Stimulated activated CD8-positive, alpha-beta memory T cell treated with anti-CD3 and anti-CD28 coated beads, Interleukin-7, amount 100 ng/mL, for 4 hours (primary cell): ENCODE measurements around the gene EXT2.

Experiments
- DNase-seq, 2 donors: peaks; one replicate each; pipeline ENCODE4 v3.0.0-alpha.2; 2020; ENCODE audit warnings: low read depth in 2 of 2

The EXT2 gene

DNA sequence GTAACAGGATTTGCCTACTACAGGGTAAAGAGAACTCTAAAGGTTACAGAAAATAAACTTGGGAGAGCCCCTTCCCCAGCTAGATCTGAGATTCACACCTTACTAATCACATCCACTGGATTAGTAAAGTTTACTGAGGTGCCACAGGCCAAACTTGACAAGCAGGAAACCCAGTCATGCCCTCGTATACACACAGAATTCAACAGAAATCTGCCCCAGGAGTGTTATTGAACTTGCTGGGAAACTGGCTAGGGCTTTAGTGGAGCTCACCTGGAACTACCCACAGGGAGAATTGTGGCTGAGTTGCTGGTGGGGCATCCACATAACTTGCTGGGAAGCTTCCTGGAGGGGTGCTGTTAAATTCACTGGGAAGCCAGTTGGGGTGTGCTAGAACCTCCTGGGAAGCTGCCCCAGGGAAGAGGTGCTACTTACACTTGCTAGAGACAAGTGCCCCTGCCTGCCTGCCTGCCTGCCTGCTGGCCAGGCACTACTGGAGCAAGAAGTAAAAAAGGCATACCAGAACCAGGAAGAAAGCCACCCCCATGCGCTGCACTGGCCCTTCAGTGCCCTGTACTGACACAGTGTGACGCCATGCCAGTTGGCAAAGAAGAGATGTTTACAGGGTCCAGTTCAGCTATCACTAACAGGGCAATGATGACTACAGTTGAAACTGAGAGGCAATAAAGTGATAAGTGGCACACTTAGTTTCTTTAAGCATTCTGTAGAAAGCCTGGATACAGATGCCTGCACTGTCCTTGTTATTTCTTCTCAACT, 108.0 kb downstream of the EXT2 start:
- no peak for DNase-seq

DNA sequence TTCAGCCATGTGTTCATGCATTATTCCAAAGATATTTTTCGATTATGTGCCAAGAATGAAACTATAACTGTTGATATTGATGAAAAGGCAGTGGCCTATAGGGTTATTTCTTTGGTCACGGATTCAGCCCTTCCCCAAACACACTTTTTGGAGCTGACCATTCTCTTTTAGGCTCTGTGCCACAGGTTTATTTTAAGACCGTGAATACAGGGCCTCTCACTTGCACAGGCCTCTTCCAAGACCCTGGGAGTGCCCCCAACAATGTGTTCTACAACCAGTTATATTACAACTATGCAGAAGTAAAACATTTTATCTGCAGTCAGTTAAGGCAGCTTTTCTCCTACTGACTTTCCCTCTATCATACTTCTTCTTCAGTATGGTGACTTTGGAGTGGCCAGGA, 109.9 kb downstream of the EXT2 start:
- no peak for DNase-seq

DNA sequence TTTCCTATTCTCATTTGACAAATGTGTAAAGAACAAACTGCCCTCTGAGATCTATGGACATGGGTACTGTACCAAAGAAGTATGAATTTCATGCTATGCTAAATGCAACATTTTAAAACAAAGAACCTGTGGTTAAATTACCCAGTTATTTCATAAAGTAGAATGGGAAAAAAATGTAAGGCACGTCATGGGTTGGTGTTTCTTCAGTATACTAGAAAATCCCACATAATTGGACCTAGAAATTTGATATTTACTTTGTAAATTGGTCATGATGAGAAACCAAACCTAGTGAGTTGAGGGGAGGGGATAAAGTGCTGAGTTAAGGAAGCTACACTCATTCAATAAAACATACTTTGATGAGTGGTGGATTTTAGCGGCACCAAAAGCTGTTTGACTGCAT, 110.4 kb downstream of the EXT2 start:
- DNase-seq = no peak

DNA sequence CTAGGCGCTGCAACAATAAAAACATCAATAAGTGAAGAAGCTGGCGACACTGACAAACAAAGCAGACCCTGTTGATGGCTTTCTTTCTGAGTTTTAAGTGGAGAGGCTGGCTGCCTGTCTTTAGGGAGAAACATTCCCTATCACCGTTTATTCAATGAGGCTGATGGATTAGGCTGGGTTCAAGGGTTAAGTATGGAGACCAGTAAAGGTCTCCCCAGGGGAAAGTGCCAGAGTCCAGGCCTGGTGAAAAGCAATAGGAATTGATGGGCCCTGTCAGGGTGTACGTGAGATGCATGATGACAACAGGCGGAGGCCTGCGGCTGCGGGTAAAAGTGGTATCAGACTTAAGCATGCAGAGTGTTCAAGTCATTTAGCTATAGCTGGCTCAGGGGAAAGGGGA, 111.8 kb downstream of the EXT2 start:
- no peak for DNase-seq

DNA sequence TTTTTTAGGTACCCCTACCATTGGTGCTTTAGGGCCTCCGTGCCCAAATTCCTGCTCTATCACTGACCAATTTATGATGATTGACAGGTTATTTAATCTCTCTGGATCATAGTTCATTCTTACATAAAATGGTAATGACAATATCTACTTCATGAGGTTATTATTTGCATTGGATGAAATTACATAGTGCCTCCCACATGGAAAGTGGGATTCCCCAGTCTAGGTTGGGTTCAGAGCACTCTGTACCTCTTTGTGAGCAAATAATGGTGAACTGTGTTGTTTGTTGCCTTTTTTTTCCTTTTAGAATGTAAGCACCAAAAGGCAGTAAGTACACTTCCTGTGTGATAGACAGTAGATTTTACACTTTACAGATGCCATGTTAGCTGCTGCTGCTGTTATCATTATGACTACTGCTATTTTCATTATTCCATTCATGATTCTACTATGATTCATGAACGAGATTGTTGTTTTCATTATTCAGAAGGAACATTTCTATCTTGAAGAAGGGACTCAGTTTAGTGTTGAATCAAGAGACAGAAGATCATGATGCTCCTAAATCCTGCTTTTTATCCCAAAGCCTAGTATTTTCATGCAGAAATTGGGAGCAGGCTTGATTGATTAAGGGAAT, 113.6 kb downstream of the EXT2 start:
- no peak for DNase-seq

DNA sequence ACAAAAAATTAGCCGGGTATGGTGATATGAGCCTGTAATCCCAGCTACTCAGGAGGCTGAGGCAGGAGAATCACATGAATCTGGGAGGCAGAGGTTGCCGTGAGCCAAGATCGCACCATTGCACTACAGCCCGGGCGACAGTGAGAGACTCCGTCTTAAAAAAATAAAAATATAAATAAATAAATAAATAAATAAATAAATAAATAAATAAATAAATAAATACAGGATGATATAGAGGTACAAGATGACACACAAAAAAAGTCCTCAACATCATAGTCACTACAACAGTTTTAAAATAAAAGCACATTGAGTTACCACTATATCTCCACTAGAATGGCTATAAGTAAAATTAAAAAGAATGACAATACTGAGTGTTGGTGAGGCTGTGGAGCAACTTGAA, 116.7 kb downstream of the EXT2 start:
- DNase-seq = no peak

DNA sequence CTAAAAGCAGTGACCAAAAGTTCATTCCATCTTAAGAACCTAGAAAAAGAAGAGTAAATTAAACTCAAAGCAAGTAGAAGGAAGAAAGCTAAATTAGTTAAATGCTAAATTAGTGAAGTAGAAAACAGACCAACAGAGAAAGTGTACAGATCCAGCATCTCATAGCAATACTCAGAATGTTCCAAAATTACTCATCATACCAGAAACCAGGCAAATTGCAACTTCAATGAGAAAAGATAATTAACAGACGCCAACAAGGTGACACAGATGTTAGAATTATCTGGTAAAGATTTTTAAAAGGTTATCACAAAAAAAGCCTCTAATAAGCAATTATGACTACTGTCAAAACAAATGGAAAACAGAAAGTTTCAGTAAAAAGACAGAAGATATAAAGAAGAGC, 117.7 kb downstream of the EXT2 start:
- no peak for DNase-seq

DNA sequence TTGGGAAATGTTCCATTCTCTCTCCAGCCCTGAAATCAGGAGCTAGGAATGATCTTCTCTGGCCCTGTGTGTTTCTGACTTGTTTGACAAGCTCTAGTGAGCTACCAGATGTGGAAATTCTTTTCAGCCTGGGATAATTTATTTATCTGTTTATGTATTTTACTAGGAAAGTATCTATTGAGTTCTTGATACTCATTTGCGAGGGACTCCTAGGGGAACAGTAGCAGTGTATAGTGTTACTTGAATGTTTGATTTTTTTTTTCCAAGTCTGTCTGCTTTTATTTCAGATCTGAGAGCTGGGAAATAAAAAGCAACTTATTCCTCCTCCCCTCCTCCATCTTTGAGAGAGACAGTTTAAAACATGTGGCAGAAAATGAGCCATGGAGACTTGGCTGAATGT, 122.0 kb downstream of the EXT2 start:
- no peak for DNase-seq

DNA sequence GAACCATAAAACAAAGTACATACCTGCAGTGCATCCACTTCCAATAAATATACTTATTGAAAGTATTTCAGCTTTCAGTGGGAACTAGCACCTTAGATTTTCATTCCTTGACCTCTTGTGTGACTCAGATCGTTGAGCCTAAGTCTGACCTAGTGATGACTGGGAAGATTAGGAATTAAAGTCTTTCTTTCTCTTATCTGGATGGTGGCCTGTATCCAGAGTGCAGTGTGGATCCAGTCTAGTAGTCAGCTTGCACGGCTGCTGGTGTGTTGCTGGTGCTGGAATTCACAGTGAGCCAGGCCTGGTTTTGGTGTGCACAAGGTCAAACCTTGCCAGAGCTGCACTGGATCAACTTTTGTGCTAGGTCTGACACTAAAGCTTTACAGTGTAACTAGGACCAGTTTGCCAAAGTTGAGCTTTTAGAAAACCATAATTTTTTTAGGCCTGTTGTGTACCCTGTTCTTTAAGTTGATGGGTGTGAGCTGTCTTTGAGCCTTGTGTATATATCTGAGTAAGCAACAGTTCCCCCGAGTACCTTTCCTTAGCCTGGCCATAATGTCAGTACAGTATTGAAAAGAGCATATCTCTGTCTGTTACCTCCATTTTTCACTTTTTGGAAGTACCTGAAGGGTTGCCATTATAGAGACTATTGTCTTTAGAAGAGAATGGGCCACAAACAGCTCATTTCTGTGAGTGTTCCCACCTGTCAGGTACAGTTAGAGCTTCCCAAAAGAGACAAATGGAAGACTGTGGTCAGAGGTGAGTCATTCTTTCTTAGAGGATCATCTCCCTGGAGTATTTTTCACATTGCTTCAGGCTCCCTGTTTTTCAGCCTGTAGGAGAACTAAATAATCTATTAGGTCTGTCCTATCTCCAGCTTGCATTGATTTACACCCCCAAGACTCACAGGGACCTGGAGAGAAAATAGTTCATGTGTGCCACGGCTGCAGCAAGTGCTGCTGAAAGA, 124.6 kb downstream of the EXT2 start:
- no peak for DNase-seq

DNA sequence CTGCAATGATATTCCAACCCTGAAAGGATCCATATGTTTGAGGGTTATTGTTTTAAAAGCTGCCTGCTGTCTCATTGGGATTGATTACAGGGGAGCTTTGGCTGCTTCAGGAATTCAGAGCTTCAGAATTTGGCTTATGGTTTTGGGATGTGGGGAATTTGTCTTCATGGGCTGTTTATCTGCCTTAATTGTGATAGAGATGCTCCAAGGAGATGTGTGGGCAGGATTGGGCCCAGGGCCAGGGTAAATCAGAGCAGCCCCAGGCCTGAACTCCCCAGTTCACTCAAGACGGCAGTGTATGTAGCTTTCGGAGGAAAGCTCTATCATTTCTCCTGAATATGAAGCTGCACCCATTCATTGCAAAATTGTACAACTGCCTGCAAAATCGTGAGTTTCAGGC, 126.0 kb downstream of the EXT2 start:
- no peak for DNase-seq

DNA sequence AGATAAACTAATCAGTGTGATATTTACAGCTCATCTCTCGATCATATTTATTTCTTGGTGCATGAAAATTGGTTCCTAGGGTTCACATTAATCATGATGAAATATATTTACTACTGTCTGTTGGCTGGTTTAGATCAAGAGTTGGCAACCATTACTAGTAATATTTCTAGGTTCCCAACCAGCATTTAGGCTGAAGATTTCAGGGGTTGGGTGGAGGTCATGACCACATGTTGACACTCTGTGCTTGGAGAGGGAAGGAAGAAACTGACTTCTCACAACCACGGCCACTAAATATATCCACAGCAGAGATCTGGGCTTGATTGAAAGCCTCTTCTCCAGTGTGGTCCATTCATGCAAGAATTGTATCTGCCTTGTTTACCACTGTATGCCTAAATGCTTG, 126.5 kb downstream of the EXT2 start:
- DNase-seq = no peak

DNA sequence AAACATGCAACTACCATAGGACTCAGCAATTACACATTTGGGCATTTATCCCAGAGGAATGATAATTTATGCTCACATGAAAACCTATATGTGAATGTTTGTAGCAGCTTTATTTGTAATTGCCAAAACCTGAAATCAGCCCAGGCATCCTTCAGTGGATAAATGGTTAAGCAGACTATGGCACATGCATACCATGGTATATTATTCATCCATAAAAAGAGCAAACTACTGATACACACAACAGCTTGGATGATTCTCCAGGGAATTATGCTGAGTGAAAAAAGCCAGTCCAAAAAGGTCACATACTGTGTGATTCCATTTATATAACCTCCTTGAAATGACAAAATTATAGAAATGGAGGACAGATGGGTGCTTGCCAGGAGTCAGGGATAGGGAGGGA, 127.8 kb downstream of the EXT2 start:
- no peak for DNase-seq

DNA sequence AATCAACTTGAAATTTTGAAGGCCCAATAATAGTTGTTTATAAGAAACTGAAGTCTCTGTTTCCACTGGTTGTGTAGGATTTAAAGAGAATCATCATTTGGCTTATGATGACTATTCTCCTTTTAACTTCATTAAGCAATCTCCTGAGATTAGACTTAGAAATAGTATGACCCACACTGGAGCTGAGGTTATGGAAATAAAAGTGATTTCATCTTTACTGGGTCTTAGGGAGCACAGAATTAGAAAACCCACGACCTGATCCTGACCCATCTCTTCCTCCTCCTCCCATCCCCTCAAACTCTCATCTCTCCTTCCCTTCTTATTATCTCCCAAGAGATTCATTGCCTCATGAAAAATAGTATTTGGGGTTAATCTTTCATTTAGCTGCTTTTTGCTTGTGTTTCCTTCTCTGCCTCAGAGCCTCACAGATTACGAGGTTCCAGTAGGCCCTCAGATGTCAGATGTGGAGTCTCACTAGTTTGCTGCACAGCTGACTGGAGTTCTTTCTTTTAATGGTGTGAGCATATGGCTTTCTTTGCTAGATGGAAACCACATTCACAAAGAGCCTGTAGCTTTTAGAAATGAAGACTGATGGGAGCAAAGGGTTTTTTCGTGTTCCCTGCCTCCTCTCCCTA, 129.5 kb downstream of the EXT2 start:
- DNase-seq = no peak

DNA sequence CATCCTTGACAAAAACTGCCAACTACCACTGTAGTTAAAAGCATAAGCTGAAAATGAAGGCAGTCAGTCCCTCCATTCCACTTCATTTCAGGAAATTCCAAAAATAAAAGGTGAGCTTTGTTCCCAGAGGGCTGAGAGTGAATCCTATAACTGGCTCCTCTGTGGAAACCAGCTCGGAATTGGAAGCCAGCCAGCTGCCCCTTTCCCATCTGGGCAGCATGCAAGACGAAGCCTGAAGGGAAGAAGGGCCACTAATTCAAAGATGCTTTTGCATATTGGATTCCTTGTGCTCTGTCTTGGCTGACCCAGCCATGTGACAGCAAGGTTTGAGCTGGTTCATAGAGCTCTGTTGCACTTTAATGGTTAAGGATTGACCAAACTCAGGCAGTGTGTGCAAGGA, 131.0 kb downstream of the EXT2 start:
- DNase-seq = no peak

DNA sequence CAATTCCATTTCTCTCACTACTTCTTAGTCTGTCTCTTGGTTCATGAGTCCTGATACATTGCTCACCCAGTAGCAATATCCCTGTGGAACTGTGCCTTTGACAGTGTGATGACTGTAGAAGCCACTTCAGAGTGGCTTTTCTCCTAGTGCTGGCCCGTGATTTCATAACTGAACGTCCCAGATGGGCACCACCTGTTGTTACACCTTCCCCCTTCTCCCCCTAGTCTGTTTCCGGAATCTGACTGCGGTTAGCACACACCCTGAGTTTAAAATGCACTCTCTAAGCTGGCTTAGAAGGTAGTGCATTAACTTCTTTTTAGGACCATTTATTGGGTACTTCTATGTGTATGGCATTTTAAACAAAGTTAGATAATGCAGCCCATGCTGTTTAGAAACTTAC, 131.5 kb downstream of the EXT2 start:
- no peak for DNase-seq

DNA sequence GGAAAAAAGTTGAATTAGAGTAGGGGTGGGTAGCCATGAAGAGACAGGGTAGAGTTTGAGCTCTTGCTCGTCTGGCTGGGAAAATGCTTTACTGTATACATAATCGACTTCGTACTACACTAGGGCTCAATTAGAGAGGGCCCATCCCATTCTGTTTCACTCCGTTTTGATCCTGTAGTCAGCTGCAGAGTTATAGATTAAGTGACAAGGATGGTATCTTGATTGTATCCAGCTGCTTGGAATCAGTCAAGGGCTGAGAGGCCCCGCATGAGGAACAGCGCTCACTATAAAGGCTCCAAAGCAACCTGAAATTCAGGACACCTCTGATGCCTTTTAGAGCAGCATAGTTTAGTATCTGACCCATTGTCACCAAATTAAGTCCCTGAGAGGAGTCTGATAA, 132.9 kb downstream of the EXT2 start:
- no peak for DNase-seq

DNA sequence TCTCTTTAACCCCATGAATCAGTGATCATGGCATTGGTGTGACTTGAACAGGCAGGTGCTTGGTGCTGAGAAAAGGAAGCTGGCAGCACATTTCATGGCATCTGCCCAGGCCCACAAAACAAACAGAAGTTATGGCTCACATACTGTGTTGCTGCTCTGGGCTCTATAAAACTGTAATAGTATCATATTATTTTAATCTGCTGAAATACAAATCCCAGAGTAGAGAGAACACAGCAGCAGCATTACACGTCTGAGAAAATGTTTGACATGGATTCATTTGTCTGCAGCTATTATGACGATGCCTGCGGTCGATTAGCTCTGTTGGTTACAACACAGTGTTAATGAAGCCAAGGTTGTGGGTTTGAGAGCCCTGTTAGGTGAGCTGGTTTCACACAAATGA, 133.6 kb downstream of the EXT2 start:
- no peak for DNase-seq

DNA sequence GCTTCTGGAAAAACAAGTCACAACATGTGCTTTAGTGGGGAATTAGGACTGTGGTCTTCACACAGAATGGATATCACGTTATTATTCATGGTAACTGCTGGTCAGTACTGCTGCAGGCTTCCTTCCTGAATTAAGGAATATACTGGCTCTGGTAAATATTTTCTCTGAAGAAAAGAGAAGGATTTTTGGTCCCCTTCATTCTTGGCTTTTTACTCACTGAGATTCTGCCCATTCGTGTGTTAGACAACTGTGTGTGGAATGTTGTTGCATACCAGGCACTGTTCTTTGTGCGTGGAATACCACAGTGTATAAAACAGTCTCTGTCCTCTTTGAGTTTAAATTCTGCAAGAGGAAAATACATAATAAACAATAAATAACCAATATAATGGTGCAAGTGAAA, 134.1 kb downstream of the EXT2 start:
- DNase-seq = no peak

DNA sequence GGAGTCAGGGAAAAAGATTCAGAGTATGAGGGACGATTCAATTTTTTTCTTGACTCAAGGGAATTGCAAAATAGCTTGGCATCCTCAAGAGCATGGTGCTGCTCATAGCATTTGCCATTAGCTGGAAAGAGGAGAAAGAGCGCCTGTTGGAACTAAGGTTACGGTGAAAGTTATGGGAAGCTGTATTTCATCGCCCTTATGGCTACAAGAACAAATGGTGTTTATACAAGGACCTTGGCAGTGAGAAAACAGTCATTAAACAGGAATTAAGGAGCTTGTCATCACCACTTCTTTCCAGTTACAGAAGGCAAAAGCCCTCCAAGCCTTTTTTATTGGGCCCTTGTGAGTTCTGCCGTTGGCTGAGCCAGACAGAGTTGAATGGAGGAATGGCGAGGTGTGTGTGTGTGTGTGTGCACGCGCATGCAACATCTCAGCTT, 140.3 kb downstream of the EXT2 start:
- no peak for DNase-seq

DNA sequence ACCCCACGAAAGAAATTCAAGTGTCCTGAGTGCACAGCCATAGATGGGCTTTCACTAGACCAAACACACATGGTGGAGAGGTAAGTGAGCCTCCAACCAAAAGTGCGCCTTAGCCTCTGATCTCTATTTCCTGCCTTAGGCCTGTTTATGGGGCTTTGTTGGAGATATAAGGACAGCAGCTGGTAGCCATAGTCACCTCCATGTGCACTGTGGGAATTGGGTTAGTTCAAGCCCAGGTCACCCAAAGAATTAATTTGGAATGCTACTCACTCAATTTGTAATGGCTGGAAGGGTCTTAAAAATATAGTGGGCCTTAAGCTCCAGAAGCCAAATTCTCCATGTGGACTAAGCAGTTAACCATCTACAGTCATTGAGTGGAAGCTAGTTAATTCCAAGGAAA, 140.8 kb downstream of the EXT2 start:
- no peak for DNase-seq

DNA sequence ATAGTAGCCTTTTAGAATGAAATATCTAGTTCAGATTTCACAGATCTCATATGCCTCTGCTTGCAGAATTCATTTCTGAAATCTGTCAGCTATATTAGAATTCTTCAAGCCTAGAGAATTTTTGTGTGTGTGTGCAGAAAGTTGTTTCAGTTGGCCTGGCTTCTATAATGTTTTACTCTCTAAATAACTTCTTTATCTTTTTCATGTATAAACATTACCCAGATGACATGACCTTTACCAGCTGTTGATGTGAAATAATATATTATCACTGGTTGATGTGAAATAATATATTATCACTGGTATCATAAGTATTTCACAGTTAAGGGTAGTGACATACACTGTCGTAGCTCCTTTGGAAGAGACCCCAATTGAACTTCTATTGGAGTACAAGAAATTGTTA, 141.7 kb downstream of the EXT2 start:
- no peak for DNase-seq

DNA sequence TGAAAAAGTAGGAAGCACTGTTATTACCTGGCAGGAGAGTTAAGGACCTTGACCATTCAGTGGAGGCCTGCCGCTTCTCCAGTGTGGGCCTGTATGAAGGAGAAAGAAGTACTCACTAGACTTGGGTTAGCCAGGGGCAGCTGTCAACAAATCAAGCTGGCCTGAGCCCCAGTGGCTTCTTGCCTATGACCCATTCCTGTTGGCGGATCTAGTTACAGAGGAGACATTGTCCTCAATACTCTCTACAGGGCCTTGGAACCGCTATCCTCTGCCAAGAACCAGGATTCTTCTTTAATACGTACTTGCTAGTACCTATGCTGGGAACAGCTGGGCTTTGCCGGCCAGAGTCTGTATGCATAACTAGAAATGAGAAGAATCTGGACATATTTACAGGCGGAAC, 146.4 kb downstream of the EXT2 start:
- no peak for DNase-seq
